ENCODE results near the gene PODN.

Gene PODN

GRCh38 chr1:53075206-53075605 lies 13.2 kb downstream of the PODN start:
- no peak for DNase-seq

GRCh38 chr1:53075761-53076163 lies 13.7 kb downstream of the PODN start:
- DNase-seq = no peak

GRCh38 chr1:53076165-53076564 lies 14.2 kb downstream of the PODN start:
- DNase-seq = no peak

GRCh38 chr1:53076721-53077598 lies 14.9 kb downstream of the PODN start:
- no peak for DNase-seq

- DNase-seq = no peak
Measured at GRCh38 chr1:53077599-53077965, 15.6 kb downstream of the PODN start.

GRCh38 chr1:53078333-53079101 lies 16.5 kb downstream of the PODN start:
- no peak for DNase-seq

- no peak for DNase-seq
Measured at GRCh38 chr1:53079251-53079650, 17.2 kb downstream of the PODN start.

GRCh38 chr1:53080041-53080440 lies 18.0 kb downstream of the PODN start:
- DNase-seq = no peak

- DNase-seq = no peak
Measured at GRCh38 chr1:53080769-53081168, 18.8 kb downstream of the PODN start.

- DNase-seq = no peak
Measured at GRCh38 chr1:53081384-53082066, 19.5 kb downstream of the PODN start.

GRCh38 chr1:53082826-53083455 lies 20.9 kb downstream of the PODN start:
- DNase-seq = no peak

GRCh38 chr1:53083636-53084588 lies 21.9 kb downstream of the PODN start:
- no peak for DNase-seq

GRCh38 chr1:53084589-53084971 lies 22.6 kb downstream of the PODN start:
- DNase-seq = no peak

GRCh38 chr1:53085405-53085804 lies 23.4 kb downstream of the PODN start:
- DNase-seq = no peak

- no peak for DNase-seq
Measured at GRCh38 chr1:53086491-53087070, 24.6 kb downstream of the PODN start.

GRCh38 chr1:53087332-53088285 lies 25.6 kb downstream of the PODN start:
- no peak for DNase-seq

- DNase-seq = no peak
Measured at GRCh38 chr1:53088616-53089300, 26.7 kb downstream of the PODN start.

- no peak for DNase-seq
Measured at GRCh38 chr1:53089478-53090226, 27.6 kb downstream of the PODN start.

Data from stimulated activated CD4-positive, alpha-beta T cell treated with anti-CD3 and anti-CD28 coated beads, Interleukin-4, amount 100 ng/mL, for 4 hours (primary cell).